Endodermal cell (in vitro differentiated cells): ENCODE measurements around the gene CASP2. TPM values are rescaled to one million over a fixed set of nuclear protein-coding genes. Genes with fewer than 3 reads are reported as not detected.

Experiments
- DNase-seq: peaks from one replicate; pipeline ENCODE4 v3.0.0-alpha.2; 2017
- H3K27ac ChIP-seq: 2 replicates; pipeline ENCODE4 v1.5.1; 2013; ENCODE audit warnings: mild to moderate bottlenecking, low read depth, low read length, moderate library complexity
- H3K27me3 ChIP-seq: 2 replicates; pipeline ENCODE4 v1.6.1; 2013; ENCODE audit warnings: mild to moderate bottlenecking, low read length, moderate library complexity; ENCODE audit not compliant: insufficient read depth, control insufficient read depth, poor library complexity, severe bottlenecking
- H3K36me3 ChIP-seq: 2 replicates; pipeline ENCODE4 v1.7.0; 2013; ENCODE audit warnings: mild to moderate bottlenecking, low read length, moderate library complexity; ENCODE audit not compliant: control insufficient read depth, insufficient read depth
- H3K4me1 ChIP-seq: one replicate; pipeline ENCODE4 v1.7.0; 2013; ENCODE audit warnings: low read length; ENCODE audit not compliant: control insufficient read depth, insufficient read depth
- H3K4me3 ChIP-seq: 2 replicates; pipeline ENCODE4 v1.5.1; 2013; ENCODE audit warnings: mild to moderate bottlenecking, low read length, moderate library complexity
- H3K9ac ChIP-seq: 2 replicates; pipeline ENCODE4 v1.6.1; 2013; ENCODE audit warnings: mild to moderate bottlenecking, low read length, moderate library complexity; ENCODE audit not compliant: poor library complexity, severe bottlenecking; ENCODE audit errors: extremely low read depth
- H3K9me3 ChIP-seq: 2 replicates; pipeline ENCODE4 v1.6.1; 2013; ENCODE audit warnings: mild to moderate bottlenecking, low read length, moderate library complexity; ENCODE audit not compliant: control insufficient read depth
- H3K27ac Mint-ChIP-seq: 2 replicates; pipeline ENCODE4 v1.8.0; 2020; ENCODE audit warnings: mixed read lengths
- H3K27me3 Mint-ChIP-seq: 2 replicates; pipeline ENCODE4 v1.8.0; 2021; ENCODE audit warnings: mild to moderate bottlenecking, mixed read lengths; ENCODE audit not compliant: insufficient read depth
- H3K36me3 Mint-ChIP-seq: 2 replicates; pipeline ENCODE4 v1.8.0; 2020; ENCODE audit warnings: low read depth, mixed read lengths
- H3K4me1 Mint-ChIP-seq: 2 replicates; pipeline ENCODE4 v1.8.0; 2020; ENCODE audit warnings: mixed read lengths
- H3K4me3 Mint-ChIP-seq: 2 replicates; pipeline ENCODE4 v1.8.0; 2020; ENCODE audit warnings: mild to moderate bottlenecking, moderate library complexity, mixed read lengths
- H3K9me3 Mint-ChIP-seq: 2 replicates; pipeline ENCODE4 v1.8.0; 2020; ENCODE audit warnings: mild to moderate bottlenecking, mixed read lengths
- CTCF ChIP-seq: fragments of 200-600 bp; sonication (generic); conservative IDR thresholded peaks from 2 replicates; pipeline ENCODE4 v1.5.0; 2021; ENCODE audit warnings: antibody characterized with exemption, mild to moderate bottlenecking
- WGBS, 2 experiments: methylation state at CpG; one replicate each; pipeline versions ENCODE4 v1.1.5 to v1.1.7; 2013; ENCODE audit warnings: missing lambda C conversion rate in 2 of 2, mixed read lengths in 1 of 2; ENCODE audit not compliant: insufficient coverage in 1 of 2, insufficient read length in 1 of 2; 5-methylcytosine and 5-hydroxymethylcytosine counted together
- total RNA-seq, 2 donors: library from RNA; stranded (reverse); fragmentation: NEBNext Ultra II Directional in 1 of 2; extraction: Animal tissue kit (Norgen Biotek cat#: 25700) in 1 of 2; gene quantifications; 2 replicates in 1 of 2; 3 replicates in 1 of 2; pipeline ENCODE4 v1.2.1, GENCODE V29; 2021

Gene CASP2
- total RNA-seq, 2 donors from 2014 or later = 47.9 to 48.3 TPM

- peak; percentile 88 for DNase-seq
- no peak overlapping the region for H3K27ac Mint-ChIP-seq
- H3K4me1 Mint-ChIP-seq = no peaks in the 10 kb centered on the region
- WGBS, 2 experiments = 85 to 89% methylated on average over 8 of the region's 8 CpGs
- no peaks in the 10 kb centered on the region for H3K9me3 ChIP-seq
- H3K27me3 ChIP-seq = no peaks in the 10 kb centered on the region
- no peaks in the 10 kb centered on the region for H3K27me3 Mint-ChIP-seq
- no peaks in the 10 kb centered on the region for H3K9me3 Mint-ChIP-seq
- H3K4me3 Mint-ChIP-seq = no peak overlapping the region
- H3K27ac ChIP-seq = no peak overlapping the region
- no peak overlapping the region for H3K4me3 ChIP-seq
- no peak overlapping the region for H3K9ac ChIP-seq
- peaks cover 95% of the 10 kb centered on the region for H3K36me3 ChIP-seq
- peak; percentile 84 for TF ChIP-seq CTCF
- peaks cover 87% of the 10 kb centered on the region for H3K36me3 Mint-ChIP-seq
- no peaks in the 10 kb centered on the region for H3K4me1 ChIP-seq
Observed at GRCh38 chr7:143299840-143300239, 11.7 kb downstream of the CASP2 start.

DNA sequence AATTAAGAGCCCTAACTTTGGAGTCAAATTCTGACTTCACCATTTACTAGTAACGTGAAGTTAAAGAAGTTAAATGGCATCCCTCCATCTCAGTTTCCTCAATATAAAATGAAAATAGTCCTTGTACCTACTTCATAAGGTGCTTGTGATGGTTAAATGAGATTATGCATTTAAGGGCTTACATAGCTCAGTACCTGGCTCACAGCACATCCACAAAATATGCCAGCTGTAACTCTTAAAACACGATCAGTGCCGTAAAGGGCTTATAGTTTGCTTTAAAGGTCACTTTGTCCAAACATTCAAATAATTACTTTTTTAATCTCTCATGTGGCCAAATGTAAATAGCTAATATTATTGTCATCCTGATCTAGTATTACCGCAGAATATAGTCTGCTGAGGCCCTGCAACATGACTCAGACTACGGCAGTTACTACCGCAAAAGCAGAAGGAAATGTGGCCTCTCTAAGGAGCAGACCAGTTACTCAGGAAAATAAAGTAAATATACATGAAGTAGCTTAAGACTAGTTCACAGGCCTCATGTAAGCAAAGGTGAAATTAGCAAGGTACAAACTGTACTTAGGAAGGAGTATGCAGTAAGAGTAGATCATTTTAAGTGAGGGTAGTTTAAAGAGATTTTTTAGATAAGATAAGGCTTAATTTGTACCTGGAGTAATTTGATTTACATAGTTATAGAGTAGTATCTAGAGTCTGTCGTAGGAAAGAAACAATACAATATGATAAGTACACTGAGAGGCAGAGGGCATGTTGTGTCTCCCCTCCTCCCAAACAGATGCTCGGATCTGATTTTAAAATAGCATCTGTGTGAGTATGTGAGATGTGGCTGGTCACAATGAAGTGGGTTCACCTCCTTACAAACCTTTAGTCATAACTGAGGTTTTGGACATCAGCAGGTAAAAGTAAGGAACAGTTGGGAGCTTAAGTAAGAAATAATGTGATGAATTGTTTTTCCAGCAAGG lies 13.1 kb downstream of the CASP2 start:
- H3K27ac ChIP-seq = no peak overlapping the region
- no peaks in the 10 kb centered on the region for H3K4me1 ChIP-seq
- H3K27me3 ChIP-seq = no peaks in the 10 kb centered on the region
- Mint-ChIP-seq H3K4me1 (no peaks in the 10 kb centered on the region), H3K27me3 (no peaks in the 10 kb centered on the region), H3K27ac (no peak overlapping the region), H3K9me3 (no peaks in the 10 kb centered on the region), H3K4me3 (no peak overlapping the region), H3K36me3 (peaks cover 89% of the 10 kb centered on the region)
- WGBS, 2 experiments = 96 to 97% methylated on average over 7 to 8 of the region's 8 CpGs
- no peak for DNase-seq
- no peak for TF ChIP-seq CTCF
- peaks cover 95% of the 10 kb centered on the region for H3K36me3 ChIP-seq
- H3K4me3 ChIP-seq = no peak overlapping the region
- no peaks in the 10 kb centered on the region for H3K9me3 ChIP-seq
- no peak overlapping the region for H3K9ac ChIP-seq

GRCh38 chr7:143303733-143304132 lies 15.6 kb downstream of the CASP2 start:
- Histone ChIP-seq H3K27ac (no peak overlapping the region), H3K4me1 (no peaks in the 10 kb centered on the region), H3K9me3 (no peaks in the 10 kb centered on the region), H3K9ac (no peak overlapping the region), H3K4me3 (no peak overlapping the region), H3K27me3 (no peaks in the 10 kb centered on the region), H3K36me3 (peaks cover 96% of the 10 kb centered on the region)
- TF ChIP-seq CTCF = no peak
- peaks cover 92% of the 10 kb centered on the region for H3K36me3 Mint-ChIP-seq
- no peak overlapping the region for H3K4me3 Mint-ChIP-seq
- no peaks in the 10 kb centered on the region for H3K4me1 Mint-ChIP-seq
- H3K9me3 Mint-ChIP-seq = no peaks in the 10 kb centered on the region
- H3K27me3 Mint-ChIP-seq = no peaks in the 10 kb centered on the region
- H3K27ac Mint-ChIP-seq = no peak overlapping the region
- DNase-seq = no peak
- 96 to 97% methylated on average over 6 to 10 of the region's 10 CpGs for WGBS, 2 experiments
